COR-L47 (cell line): ENCODE results near the gene SPATA31D4.

ENCODE experiments used
- DNase-seq: peaks from one replicate; lab custom pipeline; 2025; lab: John Stamatoyannopoulos, UW

Gene SPATA31D4

DNA sequence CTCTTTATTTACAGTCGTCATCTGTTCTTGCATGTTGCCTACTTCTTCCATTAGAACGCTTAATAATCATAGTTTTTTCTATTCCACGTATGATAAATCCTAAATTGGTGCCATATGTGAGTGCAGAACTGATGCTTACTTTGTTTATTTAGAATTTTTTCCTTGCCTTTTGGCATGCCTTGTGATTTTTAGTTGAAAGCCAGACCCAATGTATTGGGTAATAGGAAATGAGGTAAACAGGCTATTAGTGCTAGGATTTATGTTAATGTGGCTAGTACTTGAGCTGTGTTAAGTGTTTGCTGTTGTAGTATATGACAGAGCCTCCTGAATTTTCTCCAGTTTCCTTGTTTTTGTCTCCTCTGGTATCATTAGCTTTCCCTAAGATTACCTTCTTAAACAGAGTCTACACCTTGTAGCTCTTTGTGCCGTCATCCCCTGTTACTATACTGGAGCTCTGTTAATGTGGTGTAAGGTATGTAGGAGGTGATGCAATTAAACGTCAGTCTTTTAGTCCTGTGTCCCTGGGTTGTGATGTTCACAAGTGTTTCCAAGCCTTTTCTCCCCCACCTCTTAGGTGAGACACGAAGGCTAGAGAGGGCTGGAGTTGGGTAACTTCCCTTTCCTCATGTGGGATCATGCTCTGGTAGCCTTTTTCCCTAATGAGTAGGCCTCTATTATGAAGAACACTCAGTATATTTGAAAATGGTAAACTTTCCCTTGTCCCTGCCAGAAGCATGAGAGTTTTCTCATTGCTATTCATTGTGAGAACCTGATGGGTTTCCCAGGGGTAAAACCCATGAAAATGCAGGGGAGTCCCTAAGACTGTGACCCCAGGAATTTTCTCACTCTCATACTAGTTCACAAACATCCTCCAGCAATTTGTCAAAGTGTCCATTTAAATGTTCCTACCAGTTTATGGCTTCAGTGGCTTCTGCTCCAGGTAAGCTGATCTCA lies 36.3 kb downstream of the SPATA31D4 start:
- DNase-seq, result no peak

DNA sequence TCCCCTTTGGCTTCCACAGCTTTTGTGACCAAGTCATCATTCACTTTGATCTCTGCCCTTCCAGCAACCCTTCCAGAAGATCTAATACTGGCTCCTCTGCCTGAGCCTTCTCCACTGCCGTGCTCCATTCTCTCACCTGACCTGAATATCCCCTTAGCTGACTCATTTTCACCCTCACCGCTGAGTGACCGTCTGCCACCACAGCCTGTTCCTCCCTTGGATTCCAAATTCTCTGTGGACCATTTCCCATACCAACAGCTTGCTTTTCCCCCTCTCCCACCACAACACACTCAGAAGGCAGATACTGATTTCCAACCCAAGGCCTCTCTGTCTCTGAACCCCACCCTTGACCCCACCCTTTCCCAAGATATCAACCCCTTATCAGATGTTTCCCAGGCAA lies 39.8 kb downstream of the SPATA31D4 start:
- no peak for DNase-seq

DNA sequence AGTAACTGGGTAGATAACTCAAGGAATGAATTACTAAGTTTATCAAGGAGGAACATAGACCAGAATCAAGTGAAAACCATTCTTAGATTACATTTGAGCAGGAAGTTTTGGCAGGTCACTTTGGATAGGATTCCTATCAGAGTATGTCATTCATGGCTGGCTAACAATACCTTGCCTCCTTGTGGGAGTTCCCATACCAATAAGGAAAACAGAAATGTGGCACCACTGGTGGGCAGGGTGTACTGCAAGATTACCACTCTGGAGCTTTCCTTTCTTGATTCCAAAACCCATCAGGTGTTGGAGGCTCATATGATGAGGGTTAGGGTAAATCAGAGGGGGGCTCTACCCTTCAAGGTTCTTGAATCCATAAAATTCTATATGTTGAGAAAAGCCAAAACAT lies 41.7 kb downstream of the SPATA31D4 start:
- DNase-seq, result no peak

DNA sequence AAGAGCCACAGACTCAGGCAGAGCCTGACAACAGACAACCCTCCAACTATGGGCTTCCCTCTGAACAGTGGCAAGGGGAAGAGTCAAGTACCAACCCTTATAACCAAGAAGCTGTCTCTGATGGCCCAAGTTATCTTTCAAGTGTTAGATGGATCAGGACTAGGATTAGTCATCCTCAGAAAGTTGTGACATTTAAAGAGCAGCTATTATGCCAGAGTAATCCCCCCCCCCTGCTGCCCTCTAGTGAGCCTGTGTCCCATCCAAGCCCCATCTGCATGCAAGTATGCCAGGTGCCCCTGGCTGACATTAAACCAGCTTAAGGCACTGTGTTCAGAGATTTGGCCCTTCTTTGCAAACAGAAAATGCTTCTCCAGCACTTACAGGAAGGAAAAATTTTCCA lies 43.5 kb downstream of the SPATA31D4 start:
- no peak for DNase-seq

DNA sequence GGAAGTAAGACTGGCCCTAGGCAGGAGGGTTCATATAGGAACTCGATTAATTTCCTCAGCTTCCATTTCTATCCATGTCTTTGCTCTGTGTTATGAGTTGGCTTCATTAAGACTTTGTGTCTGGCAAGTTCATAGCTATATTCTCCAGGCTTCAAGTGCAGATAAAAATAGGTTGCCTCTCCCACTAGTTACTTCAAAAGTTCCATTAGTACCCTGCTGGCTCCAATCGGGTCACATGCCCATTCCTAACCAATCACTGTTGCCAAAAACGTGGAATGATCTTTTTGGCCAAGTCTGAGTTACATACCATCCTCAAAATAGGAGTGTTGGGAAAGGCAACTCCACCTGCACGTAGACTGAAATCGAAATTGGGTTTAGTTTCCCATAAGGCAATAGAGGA lies 46.5 kb downstream of the SPATA31D4 start:
- no peak for DNase-seq

DNA sequence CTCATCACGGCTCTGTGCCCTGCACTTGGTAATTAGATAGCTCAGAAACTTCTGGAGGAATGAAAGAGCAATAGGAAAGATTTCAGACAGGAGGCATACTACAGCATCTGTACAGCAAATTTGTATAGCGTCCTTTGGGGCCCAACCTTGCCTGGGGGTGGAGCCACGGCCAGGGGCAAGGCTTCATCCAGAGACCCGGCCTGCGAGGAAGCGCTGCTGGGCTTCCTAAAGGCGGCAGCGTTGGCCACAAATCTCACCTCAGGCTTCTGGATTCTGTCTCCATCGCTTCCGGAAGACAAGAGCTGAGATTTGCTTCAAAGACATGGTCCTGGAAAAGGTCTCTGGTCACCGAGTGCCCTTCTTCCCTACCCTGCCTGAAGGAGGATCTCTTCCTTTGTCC lies 48.1 kb downstream of the SPATA31D4 start:
- no peak for DNase-seq

DNA sequence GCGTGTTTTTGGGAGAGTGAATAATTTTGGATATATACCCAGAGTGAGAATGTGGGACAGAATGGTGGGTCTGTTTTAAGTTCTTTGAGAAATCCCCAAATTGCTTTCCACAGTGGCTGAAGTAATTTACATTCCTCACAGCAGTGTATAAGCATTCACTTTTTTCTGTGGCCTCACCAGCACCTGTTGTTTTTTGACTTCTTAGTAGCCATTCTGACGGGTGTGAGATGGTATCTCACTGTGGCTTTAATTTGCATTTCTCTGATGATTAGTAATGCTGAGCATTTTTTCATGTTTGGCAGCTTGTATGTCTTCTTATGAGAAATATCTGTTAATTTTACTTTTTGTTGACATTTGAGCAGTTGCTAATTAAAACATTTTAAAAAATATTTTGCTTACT lies 51.0 kb downstream of the SPATA31D4 start:
- no peak for DNase-seq

DNA sequence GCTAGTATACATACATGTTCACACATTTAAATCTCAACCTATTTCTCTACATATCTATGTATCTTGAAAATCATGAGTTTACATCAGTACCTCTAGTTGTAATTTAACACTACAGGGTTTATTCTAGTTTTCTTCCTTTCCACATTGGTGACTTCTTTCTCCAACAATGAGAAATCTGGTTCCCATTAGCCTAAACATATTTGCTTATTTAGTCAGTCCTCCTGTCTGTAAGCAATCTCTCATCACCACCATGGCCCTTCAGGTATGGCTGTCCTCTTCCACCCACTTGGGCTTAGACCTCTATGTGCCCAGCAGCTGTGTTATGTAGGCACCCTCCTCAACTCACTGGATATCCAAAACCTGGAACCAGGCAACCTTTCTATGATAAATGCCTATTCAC lies 52.3 kb downstream of the SPATA31D4 start:
- no peak for DNase-seq

DNA sequence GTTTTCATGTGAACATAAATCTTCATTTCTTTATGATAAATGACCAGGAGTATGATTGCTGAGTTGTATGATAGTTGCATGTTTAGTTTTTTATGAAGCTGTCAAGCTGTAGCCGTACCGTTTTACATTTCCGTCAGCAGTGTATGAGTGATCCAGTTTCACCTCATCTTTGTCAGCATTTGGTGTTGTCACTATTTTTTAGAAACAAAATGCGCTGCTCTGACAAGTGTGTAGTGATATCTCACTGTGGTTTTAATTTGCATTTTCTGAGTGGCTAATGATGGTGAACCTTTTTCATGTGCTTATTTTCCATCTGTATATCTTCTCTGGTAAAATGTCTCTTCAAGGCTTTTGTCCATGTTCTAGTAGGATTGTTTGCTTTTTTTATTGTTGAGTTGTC lies 53.7 kb downstream of the SPATA31D4 start:
- no peak for DNase-seq
